PC-3 (cell line): ENCODE measurements around the gene CEP85L. TPM values are rescaled to one million over a fixed set of nuclear protein-coding genes. Genes with fewer than 3 reads are reported as not detected.

Experiments used
- ATAC-seq: fragments of 200-7000 bp; cut with Tn5 transposase; 2 replicates; pipeline ENCODE4 v1.9.1; 2020; ENCODE audit warnings: mild to moderate bottlenecking, moderate library complexity
- BruUV-seq: library from RNA; stranded (reverse); fragments of 400-500 nt; replicated peaks from 2 replicates; lab custom pipeline; 2021; lab: Mats Ljungman, UMichigan
- CTCF ChIA-PET: fragments of 300-600 bp; sonication (Branson Sonifier 250); formaldehyde crosslinking; loops from one replicate; lab custom pipeline; 2022; ENCODE audit warnings: antibody characterized with exemption; lab: Charles Lee
- POLR2A ChIA-PET: fragments of 300-600 bp; sonication (Branson Sonifier 250); formaldehyde crosslinking; loops from one replicate; lab custom pipeline; 2022; ENCODE audit warnings: antibody characterized with exemption; ENCODE audit not compliant: unreplicated experiment; lab: Charles Lee
- DNase-seq: peaks from one replicate; pipeline ENCODE4 v3.0.0-alpha.2; 2015
- H2AFZ ChIP-seq: fragments of 300-600 bp; sonication (generic); 2 replicates; pipeline ENCODE4 v1.6.0; 2016; ENCODE audit warnings: antibody characterized with exemption, low read length
- H3F3A ChIP-seq: fragments of 300-600 bp; sonication (generic); one replicate; pipeline ENCODE4 v1.6.0; 2017; ENCODE audit warnings: antibody characterized with exemption, low read length, control low read depth, mild to moderate bottlenecking; ENCODE audit not compliant: unreplicated experiment
- H3K27ac ChIP-seq: fragments of 300-600 bp; sonication (generic); 2 replicates; pipeline ENCODE4 v1.5.1; 2016; ENCODE audit warnings: mild to moderate bottlenecking, low read length
- H3K27me3 ChIP-seq: fragments of 300-600 bp; sonication (generic); 2 replicates; pipeline ENCODE4 v1.6.1; 2016; ENCODE audit warnings: low read length, mixed read lengths
- H3K36me3 ChIP-seq: fragments of 300-600 bp; sonication (generic); 2 replicates; pipeline ENCODE4 v1.6.1; 2016; ENCODE audit warnings: low read depth, mixed run types, low read length, mixed read lengths
- H3K4me1 ChIP-seq: fragments of 300-600 bp; sonication (generic); 2 replicates; pipeline ENCODE4 v1.5.1; 2016; ENCODE audit warnings: low read length; ENCODE audit not compliant: insufficient read depth
- H3K4me2 ChIP-seq: fragments of 300-600 bp; sonication (generic); 2 replicates; pipeline ENCODE4 v1.6.0; 2016; ENCODE audit warnings: low read length
- H3K4me3 ChIP-seq: fragments of 300-600 bp; sonication (generic); 2 replicates; pipeline ENCODE4 v1.5.1; 2016; ENCODE audit warnings: mild to moderate bottlenecking, low read length, mixed read lengths
- H3K79me2 ChIP-seq: fragments of 300-600 bp; sonication (generic); 2 replicates; pipeline ENCODE4 v1.6.1; 2017; ENCODE audit warnings: low read length, mixed read lengths
- H3K9ac ChIP-seq: fragments of 300-600 bp; sonication (generic); 2 replicates; pipeline ENCODE4 v1.6.0; 2016; ENCODE audit warnings: mild to moderate bottlenecking, low read length
- H3K9me2 ChIP-seq: fragments of 300-600 bp; sonication (generic); replicated peaks from 2 replicates; pipeline ENCODE4 v1.6.1; 2016; ENCODE audit warnings: mixed run types, low read length, mixed read lengths
- H3K9me3 ChIP-seq: fragments of 300-600 bp; sonication (generic); 2 replicates; pipeline ENCODE4 v1.6.1; 2016; ENCODE audit warnings: low read length, mixed read lengths
- H4K20me1 ChIP-seq: fragments of 300-600 bp; sonication (generic); 2 replicates; pipeline ENCODE4 v1.6.1; 2016; ENCODE audit warnings: low read length, mixed read lengths
- EZH2 ChIP-seq: fragments of 300-600 bp; sonication (generic); IDR thresholded peaks from one replicate; pipeline ENCODE4 v1.6.1; 2017; ENCODE audit warnings: antibody characterized with exemption, mild to moderate bottlenecking, low read length; ENCODE audit not compliant: unreplicated experiment
- EZH2phosphoT487 ChIP-seq: fragments of 300-600 bp; sonication (generic); IDR thresholded peaks from 2 replicates; pipeline ENCODE4 v1.6.1; 2018; ENCODE audit warnings: mild to moderate bottlenecking, antibody characterized with exemption, low read length, borderline replicate concordance
- intact Hi-C: fragments of 100-400 bp; cut with micrococcal nuclease; formaldehyde crosslinking; loops from 2 replicates; pipeline ENCODE4 v1.9.0; 2023
- total RNA-seq: library from RNA; depleted of rRNA; stranded (reverse); fragments of >200 nt; gene quantifications from 2 replicates; pipeline ENCODE4 v1.2.3, GENCODE V29; 2014
- TF ChIP-seq, protein P1 (sequence below): fragments of 300-600 bp; sonication (generic); conservative IDR thresholded peaks from 2 replicates; pipeline ENCODE4 v1.5.1; 2017; ENCODE audit warnings: antibody characterized with exemption, low read depth, mild to moderate bottlenecking, low read length

CEP85L gene
- total RNA-seq, 1 experiment from 2014 or later, result 7.8 TPM

DNA sequence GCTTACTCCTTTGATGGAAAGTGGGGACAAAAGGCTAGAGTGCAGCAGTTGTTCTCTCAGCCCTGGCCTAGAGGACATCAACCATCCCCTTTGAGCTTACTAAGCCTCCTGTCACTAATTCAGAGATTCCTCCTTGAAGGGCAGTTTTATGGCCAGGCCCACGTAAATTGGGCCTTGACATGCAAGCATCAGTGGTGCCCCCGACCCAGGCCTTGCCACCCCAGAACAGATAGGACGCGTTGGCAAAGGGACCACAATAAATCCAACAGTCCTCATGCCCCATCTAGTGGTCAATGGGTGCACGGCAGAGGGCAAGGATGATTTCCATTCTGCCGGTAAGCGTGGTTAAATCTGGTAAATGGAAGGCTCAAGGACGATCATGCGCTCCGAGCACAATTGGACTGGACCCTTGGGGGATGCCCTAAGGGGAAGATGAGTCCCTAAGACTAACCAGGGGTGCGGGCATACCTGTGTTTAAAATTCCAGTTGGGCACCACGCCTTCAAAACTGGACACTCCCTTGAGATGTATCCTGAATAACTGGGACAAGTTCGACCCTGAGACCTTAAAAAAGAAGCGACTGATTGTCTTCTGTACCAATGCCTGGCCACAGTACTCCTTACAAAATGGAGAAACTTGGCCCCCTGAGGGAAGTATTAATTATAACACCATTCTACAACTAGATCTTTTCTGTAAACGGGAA, 32.6 kb downstream of the CEP85L start:
- no peaks in the 10 kb centered on the region for H3K9me3 ChIP-seq
- ATAC-seq (peak; percentile 64), DNase-seq (peak; percentile 53)
- no peak overlapping the region for H3K27ac ChIP-seq
- CTCF ChIA-PET, result no interaction called here
- no peaks in the 10 kb centered on the region for H3K36me3 ChIP-seq
- H3K79me2 ChIP-seq, result peaks cover 8% of the 10 kb centered on the region; the same call in 1 of the 2 replicates
- no peaks in the 10 kb centered on the region for H3F3A ChIP-seq
- H3K9me2 ChIP-seq, result no peaks in the 10 kb centered on the region
- no TSS peak for BruUV-seq
- peak overlapping the region; percentile 36; the same call in 1 of the 2 replicates for H3K4me2 ChIP-seq
- POLR2A ChIA-PET, result no interaction called here
- H2AFZ ChIP-seq, result no peak overlapping the region
- no peaks in the 10 kb centered on the region for H4K20me1 ChIP-seq
- no peaks in the 10 kb centered on the region for H3K27me3 ChIP-seq
- no peak for TF ChIP-seq EZH2phosphoT487
- TF ChIP-seq, protein P1, sequence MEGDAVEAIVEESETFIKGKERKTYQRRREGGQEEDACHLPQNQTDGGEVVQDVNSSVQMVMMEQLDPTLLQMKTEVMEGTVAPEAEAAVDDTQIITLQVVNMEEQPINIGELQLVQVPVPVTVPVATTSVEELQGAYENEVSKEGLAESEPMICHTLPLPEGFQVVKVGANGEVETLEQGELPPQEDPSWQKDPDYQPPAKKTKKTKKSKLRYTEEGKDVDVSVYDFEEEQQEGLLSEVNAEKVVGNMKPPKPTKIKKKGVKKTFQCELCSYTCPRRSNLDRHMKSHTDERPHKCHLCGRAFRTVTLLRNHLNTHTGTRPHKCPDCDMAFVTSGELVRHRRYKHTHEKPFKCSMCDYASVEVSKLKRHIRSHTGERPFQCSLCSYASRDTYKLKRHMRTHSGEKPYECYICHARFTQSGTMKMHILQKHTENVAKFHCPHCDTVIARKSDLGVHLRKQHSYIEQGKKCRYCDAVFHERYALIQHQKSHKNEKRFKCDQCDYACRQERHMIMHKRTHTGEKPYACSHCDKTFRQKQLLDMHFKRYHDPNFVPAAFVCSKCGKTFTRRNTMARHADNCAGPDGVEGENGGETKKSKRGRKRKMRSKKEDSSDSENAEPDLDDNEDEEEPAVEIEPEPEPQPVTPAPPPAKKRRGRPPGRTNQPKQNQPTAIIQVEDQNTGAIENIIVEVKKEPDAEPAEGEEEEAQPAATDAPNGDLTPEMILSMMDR, result peak; percentile 80
- H3K4me1 ChIP-seq, result no peaks in the 10 kb centered on the region
- no peak overlapping the region for H3K9ac ChIP-seq
- intact Hi-C loops, result no loop called here
- no peak overlapping the region for H3K4me3 ChIP-seq

DNA sequence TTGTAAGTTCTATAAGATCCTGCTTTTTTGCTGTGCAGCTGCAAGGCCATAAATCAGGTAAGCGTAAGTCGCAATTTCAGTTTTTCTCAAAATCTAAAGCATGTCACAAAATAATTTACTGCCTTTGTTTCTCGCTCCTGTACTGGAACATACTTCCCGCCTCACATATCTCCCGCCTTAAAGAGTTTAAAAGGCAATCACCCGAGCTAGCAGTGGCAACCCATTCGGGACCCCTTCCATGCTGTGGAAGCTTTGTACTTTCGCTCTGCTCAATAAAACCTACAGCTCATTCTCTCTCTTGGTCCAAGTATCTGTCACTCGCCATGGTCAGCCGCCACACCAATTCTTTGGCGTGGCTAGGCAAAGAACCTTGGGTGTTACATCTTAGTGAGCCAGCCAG, 34.0 kb downstream of the CEP85L start:
- no peak overlapping the region for H3K4me3 ChIP-seq
- intact Hi-C loops, result no loop called here
- ChIA-PET POLR2A (no interaction called here), CTCF (no interaction called here)
- no peaks in the 10 kb centered on the region for H3K36me3 ChIP-seq
- DNase-seq, result no peak
- no peaks in the 10 kb centered on the region for H3K9me2 ChIP-seq
- no peak overlapping the region for H2AFZ ChIP-seq
- H4K20me1 ChIP-seq, result no peaks in the 10 kb centered on the region
- H3K9ac ChIP-seq, result no peak overlapping the region
- H3K79me2 ChIP-seq, result peaks cover 8% of the 10 kb centered on the region; the same call in 1 of the 2 replicates
- H3K4me2 ChIP-seq, result no peak overlapping the region
- H3F3A ChIP-seq, result no peaks in the 10 kb centered on the region
- no peak overlapping the region for H3K27ac ChIP-seq
- H3K9me3 ChIP-seq, result no peaks in the 10 kb centered on the region
- H3K27me3 ChIP-seq, result no peaks in the 10 kb centered on the region
- TF ChIP-seq, protein P1, result no peak
- TF ChIP-seq EZH2phosphoT487 (no peak), EZH2 (no peak)
- H3K4me1 ChIP-seq, result no peaks in the 10 kb centered on the region
- ATAC-seq, result no peak
- no TSS peak for BruUV-seq

DNA sequence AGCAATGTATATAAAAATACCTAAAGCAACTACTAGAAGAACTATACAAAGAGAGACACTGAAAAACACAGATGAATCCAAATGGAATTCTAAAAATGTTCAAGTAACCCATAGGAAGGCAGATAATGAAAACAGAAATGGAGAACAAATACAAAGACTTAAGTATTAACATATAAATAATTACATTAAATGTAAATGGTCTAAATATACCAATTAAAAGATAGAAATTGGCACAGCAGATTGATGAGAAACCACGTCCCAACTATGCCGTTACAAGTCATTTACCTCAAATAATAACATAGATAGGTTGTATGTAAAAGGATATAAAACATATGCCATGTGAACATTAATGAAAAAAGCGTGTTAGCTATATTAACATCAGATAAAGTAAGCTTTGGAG, 40.1 kb downstream of the CEP85L start:
- intact Hi-C loops, result no loop called here
- TF ChIP-seq, protein P1, result no peak
- no peak for TF ChIP-seq EZH2
- TF ChIP-seq EZH2phosphoT487, result no peak
- Histone ChIP-seq H3K79me2 (no peaks in the 10 kb centered on the region), H3K9me3 (no peaks in the 10 kb centered on the region), H3K27ac (no peak overlapping the region), H3K36me3 (no peaks in the 10 kb centered on the region), H3K27me3 (no peaks in the 10 kb centered on the region), H3K4me1 (no peaks in the 10 kb centered on the region), H3K9ac (no peak overlapping the region), H2AFZ (no peak overlapping the region), H3K4me3 (no peak overlapping the region), H3K9me2 (no peaks in the 10 kb centered on the region), H3F3A (no peaks in the 10 kb centered on the region), H3K4me2 (no peak overlapping the region), H4K20me1 (no peaks in the 10 kb centered on the region)
- POLR2A ChIA-PET, result interaction anchor here (0.7 kb wide), 1 partner anchor 9 kb away, joined by 3 read pairs; no protein-coding TSS in a partner anchor
- DNase-seq (no peak), ATAC-seq (no peak)
- CTCF ChIA-PET, result no interaction called here
- no TSS peak for BruUV-seq
